HG02938 (cell line): ENCODE data around the gene TMEM91.

Source experiments
- ATAC-seq: cut with Tn5 transposase; IDR thresholded peaks from one replicate; pipeline ENCODE4 v1.9.1; 2021; ENCODE audit warnings: mild to moderate bottlenecking, moderate library complexity; ENCODE audit not compliant: unreplicated experiment

Gene TMEM91

GRCh38 chr19:41427647-41428480, 51.5 kb downstream of the TMEM91 start:
- ATAC-seq = no peak

GRCh38 chr19:41428481-41428859, 52.1 kb downstream of the TMEM91 start:
- no peak for ATAC-seq

GRCh38 chr19:41430922-41431321, 54.6 kb downstream of the TMEM91 start:
- ATAC-seq = no peak

- ATAC-seq = no peak
These were observed 55.4 kb downstream of the TMEM91 start for GRCh38 chr19:41431426-41432386.

- ATAC-seq = no peak
These were observed 56.8 kb downstream of the TMEM91 start for GRCh38 chr19:41433171-41433570.
